ENCODE data around the gene CPA1.

The CPA1 gene

GRCh38 chr7:130379921-130380860, at the start of gene CPA1:
TSS of gene CPA1 (plus strand) at chr7:130380494. CDS start at chr7:130380521, 27 bp downstream.
- no peaks in the 10 kb centered on the region for H3K27me3 ChIP-seq (ENCODE audit: control insufficient read depth, insufficient read depth, low read length)
- H3K27ac ChIP-seq (ENCODE audit: low read depth, low read length) = no peak within 1 kb of the TSS
- no peaks in the 10 kb centered on the region for H3K36me3 ChIP-seq (ENCODE audit: control insufficient read depth, insufficient read depth, low read length)
- H3K4me1 ChIP-seq (ENCODE audit: control insufficient read depth, insufficient read depth, low read length) = peaks cover 4% of the 10 kb centered on the region
- H3K9ac ChIP-seq (ENCODE audit: low read length) = no peak within 1 kb of the TSS
- H3K4me3 ChIP-seq (ENCODE audit: low read length) = no peak within 1 kb of the TSS

GRCh38 chr7:130332259-130333053, 47.8 kb upstream of the CPA1 start:
- no peaks in the 10 kb centered on the region for H3K27me3 ChIP-seq (ENCODE audit: control insufficient read depth, insufficient read depth, low read length)

GRCh38 chr7:130333832-130334231, 46.5 kb upstream of the CPA1 start:
- H3K27me3 ChIP-seq (ENCODE audit: control insufficient read depth, insufficient read depth, low read length) = no peaks in the 10 kb centered on the region

More at GRCh38 chr7:130332259-130333053, 47.8 kb upstream of the CPA1 start:
- no peak overlapping the region for H3K9ac ChIP-seq (ENCODE audit: low read length)
- no peak overlapping the region for H3K27ac ChIP-seq (ENCODE audit: low read depth, low read length)
- H3K4me1 ChIP-seq (ENCODE audit: control insufficient read depth, insufficient read depth, low read length) = peaks cover 2% of the 10 kb centered on the region
- no peak overlapping the region for H3K4me3 ChIP-seq (ENCODE audit: low read length)
- H3K36me3 ChIP-seq (ENCODE audit: control insufficient read depth, insufficient read depth, low read length) = no peaks in the 10 kb centered on the region

GRCh38 chr7:130334274-130334673, 46.0 kb upstream of the CPA1 start:
- H3K36me3 ChIP-seq (ENCODE audit: control insufficient read depth, insufficient read depth, low read length) = no peaks in the 10 kb centered on the region
- no peak overlapping the region for H3K27ac ChIP-seq (ENCODE audit: low read depth, low read length)
- no peak overlapping the region for H3K4me3 ChIP-seq (ENCODE audit: low read length)
- H3K4me1 ChIP-seq (ENCODE audit: control insufficient read depth, insufficient read depth, low read length) = peaks cover 2% of the 10 kb centered on the region
- H3K27me3 ChIP-seq (ENCODE audit: control insufficient read depth, insufficient read depth, low read length) = no peaks in the 10 kb centered on the region
- no peak overlapping the region for H3K9ac ChIP-seq (ENCODE audit: low read length)

More at GRCh38 chr7:130333832-130334231, 46.5 kb upstream of the CPA1 start:
- no peak overlapping the region for H3K9ac ChIP-seq (ENCODE audit: low read length)
- peaks cover 2% of the 10 kb centered on the region for H3K4me1 ChIP-seq (ENCODE audit: control insufficient read depth, insufficient read depth, low read length)
- no peak overlapping the region for H3K4me3 ChIP-seq (ENCODE audit: low read length)
- no peaks in the 10 kb centered on the region for H3K36me3 ChIP-seq (ENCODE audit: control insufficient read depth, insufficient read depth, low read length)
- no peak overlapping the region for H3K27ac ChIP-seq (ENCODE audit: low read depth, low read length)

GRCh38 chr7:130337410-130337971, 42.8 kb upstream of the CPA1 start:
- no peak overlapping the region for H3K27ac ChIP-seq (ENCODE audit: low read depth, low read length)
- no peak overlapping the region for H3K4me3 ChIP-seq (ENCODE audit: low read length)
- H3K27me3 ChIP-seq (ENCODE audit: control insufficient read depth, insufficient read depth, low read length) = no peaks in the 10 kb centered on the region
- peaks cover 2% of the 10 kb centered on the region for H3K4me1 ChIP-seq (ENCODE audit: control insufficient read depth, insufficient read depth, low read length)
- H3K9ac ChIP-seq (ENCODE audit: low read length) = no peak overlapping the region
- H3K36me3 ChIP-seq (ENCODE audit: control insufficient read depth, insufficient read depth, low read length) = no peaks in the 10 kb centered on the region

- Histone ChIP-seq H3K27me3 (ENCODE audit: control insufficient read depth, insufficient read depth, low read length) (no peaks in the 10 kb centered on the region), H3K36me3 (ENCODE audit: control insufficient read depth, insufficient read depth, low read length) (no peaks in the 10 kb centered on the region), H3K9ac (ENCODE audit: low read length) (no peak overlapping the region), H3K4me1 (ENCODE audit: control insufficient read depth, insufficient read depth, low read length) (peaks cover 2% of the 10 kb centered on the region), H3K4me3 (ENCODE audit: low read length) (no peak overlapping the region), H3K27ac (ENCODE audit: low read depth, low read length) (no peak overlapping the region)
These were observed 42.1 kb upstream of the CPA1 start for GRCh38 chr7:130338233-130338632.

- no peak overlapping the region for H3K9ac ChIP-seq (ENCODE audit: low read length)
These were observed 38.4 kb upstream of the CPA1 start for GRCh38 chr7:130341882-130342281.

GRCh38 chr7:130342701-130343380, 37.5 kb upstream of the CPA1 start:
- Histone ChIP-seq H3K4me1 (ENCODE audit: control insufficient read depth, insufficient read depth, low read length) (no peaks in the 10 kb centered on the region), H3K27me3 (ENCODE audit: control insufficient read depth, insufficient read depth, low read length) (no peaks in the 10 kb centered on the region), H3K4me3 (ENCODE audit: low read length) (no peak overlapping the region), H3K36me3 (ENCODE audit: control insufficient read depth, insufficient read depth, low read length) (no peaks in the 10 kb centered on the region), H3K27ac (ENCODE audit: low read depth, low read length) (no peak overlapping the region), H3K9ac (ENCODE audit: low read length) (no peak overlapping the region)

More at GRCh38 chr7:130341882-130342281, 38.4 kb upstream of the CPA1 start:
- Histone ChIP-seq H3K27ac (ENCODE audit: low read depth, low read length) (no peak overlapping the region), H3K4me3 (ENCODE audit: low read length) (no peak overlapping the region), H3K36me3 (ENCODE audit: control insufficient read depth, insufficient read depth, low read length) (no peaks in the 10 kb centered on the region), H3K27me3 (ENCODE audit: control insufficient read depth, insufficient read depth, low read length) (no peaks in the 10 kb centered on the region), H3K4me1 (ENCODE audit: control insufficient read depth, insufficient read depth, low read length) (no peaks in the 10 kb centered on the region)

- no peak within 1 kb of the TSS for H3K4me3 ChIP-seq (ENCODE audit: low read length)
- H3K9ac ChIP-seq (ENCODE audit: low read length) = no peak within 1 kb of the TSS
- H3K27me3 ChIP-seq (ENCODE audit: control insufficient read depth, insufficient read depth, low read length) = no peaks in the 10 kb centered on the region
- H3K27ac ChIP-seq (ENCODE audit: low read depth, low read length) = no peak within 1 kb of the TSS
- H3K36me3 ChIP-seq (ENCODE audit: control insufficient read depth, insufficient read depth, low read length) = no peaks in the 10 kb centered on the region
- no peaks in the 10 kb centered on the region for H3K4me1 ChIP-seq (ENCODE audit: control insufficient read depth, insufficient read depth, low read length)
These were observed 35.9 kb upstream of the CPA1 start, which contains the start of gene CPA5 for GRCh38 chr7:130344271-130344866. TSS of gene CPA5 (plus strand) at chr7:130344816. CDS start at chr7:130346486, 1,670 bp downstream.

GRCh38 chr7:130345136-130345535, 35.2 kb upstream of the CPA1 start:
- Histone ChIP-seq H3K27me3 (ENCODE audit: control insufficient read depth, insufficient read depth, low read length) (no peaks in the 10 kb centered on the region), H3K9ac (ENCODE audit: low read length) (no peak overlapping the region), H3K36me3 (ENCODE audit: control insufficient read depth, insufficient read depth, low read length) (no peaks in the 10 kb centered on the region), H3K27ac (ENCODE audit: low read depth, low read length) (no peak overlapping the region), H3K4me3 (ENCODE audit: low read length) (no peak overlapping the region), H3K4me1 (ENCODE audit: control insufficient read depth, insufficient read depth, low read length) (no peaks in the 10 kb centered on the region)

GRCh38 chr7:130345725-130346124, 34.6 kb upstream of the CPA1 start:
- Histone ChIP-seq H3K4me3 (ENCODE audit: low read length) (no peak overlapping the region), H3K4me1 (ENCODE audit: control insufficient read depth, insufficient read depth, low read length) (no peaks in the 10 kb centered on the region), H3K36me3 (ENCODE audit: control insufficient read depth, insufficient read depth, low read length) (no peaks in the 10 kb centered on the region), H3K27ac (ENCODE audit: low read depth, low read length) (no peak overlapping the region), H3K9ac (ENCODE audit: low read length) (no peak overlapping the region), H3K27me3 (ENCODE audit: control insufficient read depth, insufficient read depth, low read length) (no peaks in the 10 kb centered on the region)

Data from rectal smooth muscle tissue (tissue), 1 donor.